Daoy (cell line): Measurements from ENCODE around the gene BTNL9. TPM values are rescaled to one million over a fixed set of nuclear protein-coding genes. Genes with fewer than 3 reads are reported as not detected.
"Not testable (repeated sequence)": the region's sequence is repeated elsewhere in the genome, so short reads cannot be mapped to it uniquely, and the experiment has no call there.

ENCODE experiments used
- DNase-seq: peaks from one replicate; pipeline ENCODE4 v3.0.0-alpha.2; 2015; ENCODE audit warnings: low read depth
- total RNA-seq: library from RNA; depleted of rRNA; stranded (reverse); fragments of >200 nt; shearing (Covaris generic); gene quantifications from 2 replicates; pipeline ENCODE4 v1.2.3, GENCODE V29; 2014; rRNA removed

BTNL9 gene
- total RNA-seq = 1.6 and 2.5 TPM in 2 replicates

DNA sequence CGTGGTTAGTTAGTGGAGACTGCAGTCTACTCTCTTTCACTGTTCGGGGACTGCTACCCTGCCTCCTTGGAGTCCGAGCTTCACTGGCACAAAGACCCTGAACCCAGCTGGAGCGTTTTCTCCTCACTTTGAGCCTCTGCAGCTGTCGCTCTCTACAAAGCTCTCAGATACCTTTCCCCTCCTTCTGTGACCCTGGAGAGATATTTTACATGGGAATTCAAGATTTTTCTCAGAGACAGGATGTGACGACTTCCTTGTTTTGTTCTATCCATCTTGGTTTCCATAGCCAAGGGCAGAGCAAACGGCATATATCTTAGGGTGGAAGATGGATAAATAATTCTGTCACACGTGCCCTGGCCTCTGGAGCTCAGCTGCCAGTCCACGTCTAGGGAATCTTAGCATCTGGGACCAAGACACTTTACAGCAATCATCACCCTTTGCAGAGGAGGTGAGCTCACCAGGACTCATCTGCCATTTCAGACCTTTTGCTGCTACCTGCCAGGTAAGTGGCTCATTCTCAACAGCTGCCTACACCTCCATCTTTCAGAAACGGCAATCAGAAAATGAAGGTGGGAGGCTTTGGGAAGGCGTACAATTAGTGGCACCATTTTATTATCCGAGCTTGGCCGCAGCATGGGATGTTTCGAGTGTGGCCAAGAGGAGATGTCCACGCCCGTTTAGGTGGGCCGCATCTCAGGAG is at the start of gene BTNL9:
BTNL9 (plus strand) TSS at position 336 of the 700 bp plus-strand sequence. CDS start 5,224 bp downstream, outside the sequence.
- no peak for DNase-seq

- DNase-seq = no peak
Measured at GRCh38 chr5:180990882-180991242, 49.2 kb upstream of the BTNL9 start.

DNA sequence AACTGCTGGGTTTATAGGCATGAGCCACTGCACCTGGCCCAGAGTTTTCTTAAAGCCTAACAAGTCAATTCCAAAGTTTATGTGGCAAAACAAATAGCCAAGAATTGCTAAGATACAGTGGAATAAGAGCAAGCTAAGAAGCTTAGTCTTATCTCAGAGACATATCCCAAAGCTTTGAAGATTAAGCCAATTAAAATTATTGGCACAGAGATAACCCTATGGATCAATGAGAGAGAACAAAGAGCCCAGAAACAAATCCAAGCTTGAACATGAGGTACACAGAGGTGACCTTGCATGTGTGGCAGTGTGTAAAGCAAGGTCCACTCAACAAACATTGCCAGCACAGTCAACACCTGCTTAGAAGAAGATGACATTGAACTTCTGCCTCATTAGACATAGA is 38.1 kb upstream of the BTNL9 start:
- DNase-seq = no peak

GRCh38 chr5:181005791-181006190 is 34.3 kb upstream of the BTNL9 start:
- no peak for DNase-seq

- DNase-seq = no peak
Measured at GRCh38 chr5:181008136-181008535, 31.9 kb upstream of the BTNL9 start.

DNA sequence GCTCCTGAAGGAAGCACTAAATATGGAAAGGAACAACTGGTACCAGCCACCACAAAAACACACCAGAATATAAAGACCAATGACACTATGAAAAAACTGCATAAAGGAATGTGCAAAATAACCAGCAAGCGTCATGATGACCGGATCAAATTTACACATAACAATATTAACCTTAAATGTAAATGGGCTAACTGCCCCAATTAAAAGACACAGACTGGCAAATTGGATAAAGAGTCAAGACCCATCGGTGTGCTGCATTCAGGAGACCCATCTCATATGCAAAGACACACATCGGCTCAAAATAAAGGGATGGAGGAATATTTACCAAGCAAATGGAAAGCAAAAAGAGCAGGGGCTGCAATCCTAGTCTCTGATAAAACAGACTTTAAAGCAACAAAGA is 30.0 kb upstream of the BTNL9 start:
- DNase-seq = not testable (repeated sequence)

- not testable (repeated sequence) for DNase-seq
Measured at GRCh38 chr5:181014654-181015053, 25.4 kb upstream of the BTNL9 start.

DNA sequence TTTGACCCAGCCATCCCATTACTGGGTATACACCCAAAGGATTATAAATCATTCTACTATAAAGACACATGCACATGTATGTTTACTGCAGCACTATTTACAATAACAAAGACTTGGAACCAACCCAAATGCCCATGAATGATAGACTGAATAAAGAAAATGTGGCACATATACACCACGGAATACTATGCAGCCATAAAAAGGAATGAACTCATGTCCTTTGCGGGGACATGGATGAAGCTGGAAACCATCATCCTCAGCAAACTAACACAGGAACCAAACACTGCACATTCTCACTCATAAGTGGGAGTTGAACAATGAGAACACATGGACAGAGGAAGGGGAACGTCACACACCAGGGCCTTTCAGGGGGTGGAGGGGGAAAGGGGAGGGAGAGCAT is 22.6 kb upstream of the BTNL9 start:
- DNase-seq = not testable (repeated sequence)

GRCh38 chr5:181020688-181021087 is 19.4 kb upstream of the BTNL9 start:
- no peak for DNase-seq

DNA sequence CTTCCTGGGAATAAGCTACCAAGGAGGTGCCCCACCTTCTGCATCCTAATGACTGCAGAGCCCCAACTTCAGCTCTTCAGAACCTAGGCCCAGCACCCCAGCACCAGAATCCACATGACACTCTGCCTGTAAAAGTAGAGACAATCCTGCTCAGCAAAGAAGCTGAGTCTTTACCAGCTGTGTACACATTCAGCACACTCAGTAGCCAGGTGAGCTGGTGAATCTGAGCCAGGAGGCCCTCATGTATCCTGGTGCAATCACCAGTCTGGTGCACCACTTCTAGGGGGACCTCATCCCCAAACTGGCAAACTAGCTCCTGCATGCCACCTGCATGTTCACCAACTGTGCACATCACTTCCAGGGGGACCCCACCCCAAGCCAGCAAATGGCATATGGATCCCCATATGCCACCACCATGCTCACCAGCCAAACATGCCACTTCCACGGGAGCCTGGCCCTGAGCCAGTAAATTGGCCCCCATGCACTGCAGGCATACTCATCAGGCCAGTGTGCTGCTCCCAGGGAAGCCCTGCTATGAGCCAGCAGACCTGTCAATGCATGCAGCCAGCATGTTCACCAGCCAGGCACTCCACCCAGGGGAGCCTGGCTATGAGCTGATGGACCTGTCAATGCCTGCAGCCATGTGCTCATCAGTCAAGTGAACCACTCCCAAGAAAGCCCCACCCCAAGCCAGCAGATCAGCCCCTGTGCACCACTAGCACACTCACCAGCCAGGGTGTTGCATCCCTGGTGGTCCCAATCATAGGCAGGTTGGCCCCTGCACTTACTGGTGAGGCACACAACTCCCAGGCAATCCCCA is 15.6 kb upstream of the BTNL9 start:
- DNase-seq = no peak

DNA sequence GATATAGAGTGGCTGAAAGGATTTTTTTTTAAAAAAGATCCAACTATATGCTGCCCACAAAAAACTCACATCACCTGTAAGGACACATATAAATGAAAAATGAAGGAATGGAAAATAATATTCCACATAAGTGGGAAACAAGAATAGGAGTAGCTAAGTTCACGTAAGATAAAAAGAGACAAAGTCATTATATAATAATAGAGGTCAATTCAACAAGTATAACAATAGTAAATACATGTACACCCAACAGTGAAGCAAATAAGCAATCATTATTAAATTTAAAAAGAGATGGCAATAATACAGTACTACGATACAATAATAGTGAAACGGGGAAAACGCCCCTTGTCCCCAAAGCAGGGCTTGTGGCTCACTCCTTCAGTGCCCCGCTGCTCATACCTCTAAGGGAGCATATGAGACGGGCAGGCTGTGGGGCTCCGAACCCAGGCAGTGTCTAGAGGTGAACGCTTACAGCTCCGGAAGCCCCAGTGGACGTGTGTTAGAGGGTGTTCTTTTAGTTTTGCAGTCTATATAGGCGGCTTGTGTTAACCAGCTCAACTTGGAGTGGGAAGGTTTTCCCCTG is 12.5 kb upstream of the BTNL9 start:
- no peak for DNase-seq

GRCh38 chr5:181028032-181028819 is 11.8 kb upstream of the BTNL9 start:
- peak; percentile 55 for DNase-seq

- DNase-seq = no peak
Measured at GRCh38 chr5:181031716-181032115, 8.3 kb upstream of the BTNL9 start.

DNA sequence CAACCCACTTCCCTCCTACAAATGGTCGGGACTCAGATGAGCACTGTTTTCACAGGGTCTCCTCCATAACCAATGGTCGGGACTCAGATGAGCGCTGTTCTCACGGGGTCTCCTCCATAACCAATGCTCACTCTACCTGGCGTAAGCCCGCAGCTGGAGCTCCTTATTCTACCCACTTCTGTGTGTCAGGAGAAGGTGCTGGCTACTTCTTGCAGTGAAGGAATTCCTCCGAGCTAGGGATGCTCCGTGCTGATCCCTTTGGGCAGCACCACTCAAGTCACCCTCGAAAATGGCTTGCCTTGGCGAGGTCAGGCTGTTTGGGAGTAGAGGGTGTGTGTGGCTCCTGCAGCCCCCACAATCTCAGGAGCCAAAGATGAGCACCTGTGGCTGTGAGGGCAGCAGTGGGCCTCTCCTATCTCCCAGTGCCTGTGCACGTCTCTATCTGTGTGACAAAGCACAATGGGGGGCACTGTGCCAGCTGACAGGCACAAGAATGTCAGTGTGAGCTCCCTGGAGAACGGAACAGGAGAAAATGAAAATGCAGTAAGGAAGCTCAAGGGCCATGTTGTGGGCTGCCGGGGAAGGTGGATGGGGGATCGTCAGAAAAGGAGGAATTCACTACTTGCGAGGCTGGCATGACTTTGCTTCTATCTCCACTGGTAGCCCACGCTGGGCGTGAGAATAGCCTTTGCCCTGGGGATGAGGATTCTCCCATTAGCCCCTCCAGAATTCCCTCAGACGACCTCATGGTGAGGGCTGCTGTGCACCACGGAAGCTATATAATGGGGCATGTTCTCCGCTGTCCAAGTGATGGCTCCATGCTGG is 3.9 kb upstream of the BTNL9 start:
- DNase-seq = no peak

GRCh38 chr5:181036816-181037364 is 3.2 kb upstream of the BTNL9 start:
- DNase-seq = no peak

- DNase-seq = peak; percentile 36
Measured at GRCh38 chr5:181037365-181037861, 2.7 kb upstream of the BTNL9 start.

DNA sequence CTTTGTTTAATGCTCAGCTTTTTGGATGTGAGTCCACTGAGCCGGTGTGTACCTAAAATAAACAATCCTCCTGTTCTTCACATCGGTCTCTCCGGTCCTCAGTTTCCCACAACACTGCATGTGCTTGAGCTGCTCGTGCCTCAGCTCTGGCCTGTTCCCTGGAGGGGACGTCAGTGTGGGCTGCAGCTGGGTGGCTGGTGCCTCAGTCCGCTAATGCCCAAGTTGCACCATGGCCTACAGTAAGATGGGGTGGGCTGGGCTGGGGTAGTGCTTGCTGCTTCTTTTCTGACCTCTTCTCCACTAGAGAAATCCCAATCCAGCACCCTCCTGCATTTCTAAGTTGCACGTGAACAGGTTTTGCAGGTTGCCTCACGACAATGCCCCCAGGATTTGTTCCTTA is 595 bp upstream of the BTNL9 start:
- DNase-seq = no peak

DNA sequence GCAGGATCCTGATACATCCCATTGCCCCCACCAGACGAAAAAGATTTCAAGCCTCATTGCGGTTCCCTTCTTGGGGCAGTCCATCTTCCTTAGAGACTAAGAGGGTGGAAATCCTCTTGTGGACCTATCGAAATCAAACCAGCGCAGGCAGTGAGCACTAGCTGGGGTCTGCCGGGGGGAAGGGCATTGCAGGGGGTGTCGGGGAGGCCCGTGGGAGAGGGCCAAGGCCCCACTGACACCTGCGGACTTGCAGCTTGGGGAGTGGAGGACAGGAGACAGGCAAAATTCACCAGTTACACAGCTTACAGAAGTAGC is 522 bp downstream of the BTNL9 start:
- DNase-seq = no peak

DNA sequence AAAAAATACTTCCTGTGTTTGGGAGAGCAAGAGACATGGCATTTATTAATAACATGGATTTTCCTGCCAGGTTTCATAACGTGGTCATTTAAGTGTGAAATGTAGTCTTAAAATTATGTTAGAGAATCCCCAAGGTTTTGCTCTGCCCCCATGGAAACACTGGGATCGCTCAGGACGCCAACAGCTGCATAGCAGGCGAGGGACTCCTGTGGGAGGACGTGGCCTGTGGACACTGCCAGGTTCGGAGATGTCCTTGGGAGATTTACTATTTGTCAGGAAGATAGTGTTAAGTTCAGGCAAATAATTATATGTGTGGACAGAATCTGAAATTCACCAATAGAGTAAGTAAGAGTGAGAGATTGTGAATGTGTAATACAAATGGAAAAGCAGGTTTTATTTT is 977 bp downstream of the BTNL9 start:
- no peak for DNase-seq

DNA sequence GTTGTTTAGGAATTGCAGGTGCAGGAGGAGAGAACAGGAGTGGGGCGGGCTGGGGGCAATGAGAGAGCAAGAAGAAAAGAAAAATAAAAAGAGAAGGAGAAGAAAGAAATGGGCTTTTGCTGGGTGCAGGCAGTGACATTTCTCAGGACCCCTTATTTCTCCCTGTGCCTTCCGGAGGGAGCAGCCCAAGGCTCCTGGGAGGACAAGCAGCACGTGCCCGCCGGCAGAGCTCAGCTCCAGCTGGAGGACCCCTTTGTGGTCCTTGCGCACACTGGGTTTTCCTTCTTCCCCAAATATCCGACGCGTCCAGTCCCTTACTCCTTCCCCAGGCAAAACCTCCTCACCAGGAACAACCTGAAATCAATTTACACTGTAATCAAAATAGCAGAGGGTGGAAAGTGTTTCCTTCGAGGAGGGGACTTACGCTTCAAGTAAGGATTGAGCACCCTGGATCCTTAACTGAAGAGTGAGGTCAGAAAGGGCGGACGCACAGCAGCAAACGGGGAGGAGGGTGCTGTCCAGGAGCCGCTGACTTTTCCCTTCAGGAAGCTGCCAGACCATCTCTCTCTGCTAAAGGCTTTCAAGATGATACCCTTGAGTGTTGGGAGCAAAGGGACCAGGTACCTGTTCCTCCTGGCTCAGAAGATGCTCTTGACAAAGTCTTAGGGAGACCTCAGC is 2.1 kb downstream of the BTNL9 start:
- no peak for DNase-seq
